Stimulated activated CD4-positive, alpha-beta T cell treated with anti-CD3 and anti-CD28 coated beads, Interleukin-4, amount 100 ng/mL, for 24 hours (primary cell): ENCODE results near the gene HPS6.

ENCODE experiments used
- DNase-seq: peaks from one replicate; pipeline ENCODE4 v3.0.0-alpha.2; 2020

Gene HPS6

GRCh38 chr10:102072673-102073527 lies 7.8 kb downstream of the HPS6 start:
- DNase-seq: peak; percentile 84

- no peak for DNase-seq
Observed at GRCh38 chr10:102083541-102083940, 18.4 kb downstream of the HPS6 start.

- no peak for DNase-seq
Observed at GRCh38 chr10:102085336-102085735, 20.2 kb downstream of the HPS6 start.

- no peak for DNase-seq
Observed at GRCh38 chr10:102086196-102086595, 21.0 kb downstream of the HPS6 start.

- no peak for DNase-seq
Observed at GRCh38 chr10:102090772-102091171, 25.6 kb downstream of the HPS6 start.

GRCh38 chr10:102096449-102096848 lies 31.3 kb downstream of the HPS6 start:
- no peak for DNase-seq

- DNase-seq: no peak
Observed at GRCh38 chr10:102101152-102101551, 36.0 kb downstream of the HPS6 start.

- no peak for DNase-seq
Observed at GRCh38 chr10:102102421-102102820, 37.3 kb downstream of the HPS6 start.

GRCh38 chr10:102106998-102107397 lies 41.8 kb downstream of the HPS6 start:
- DNase-seq: no peak

GRCh38 chr10:102109166-102110116 lies 44.3 kb downstream of the HPS6 start:
- DNase-seq: no peak

- DNase-seq: no peak
Observed at GRCh38 chr10:102111276-102111675, 46.1 kb downstream of the HPS6 start.

- DNase-seq: no peak
Observed at GRCh38 chr10:102112210-102112817, 47.2 kb downstream of the HPS6 start.

- DNase-seq: no peak
Observed at GRCh38 chr10:102113261-102113955, 48.3 kb downstream of the HPS6 start.

- DNase-seq: no peak
Observed at GRCh38 chr10:102113956-102114857, 49.1 kb downstream of the HPS6 start.

- peak; percentile 88 for DNase-seq
Observed at GRCh38 chr10:102114861-102115618, 49.9 kb downstream of the HPS6 start.

GRCh38 chr10:102115775-102116174 lies 50.6 kb downstream of the HPS6 start:
- DNase-seq: no peak

GRCh38 chr10:102116656-102117055 lies 51.5 kb downstream of the HPS6 start:
- no peak for DNase-seq
